Measurements from ENCODE around the gene NOL3. TPM values are rescaled to one million over a fixed set of nuclear protein-coding genes. Genes with fewer than 3 reads are reported as not detected.
A peak's percentile ranks its signal among the peaks of the same experiment; 100 is the strongest.

Gene NOL3
- polyA plus RNA-seq, 3 donors: 2.7 to 17.0 (median 3.8) TPM

DNA sequence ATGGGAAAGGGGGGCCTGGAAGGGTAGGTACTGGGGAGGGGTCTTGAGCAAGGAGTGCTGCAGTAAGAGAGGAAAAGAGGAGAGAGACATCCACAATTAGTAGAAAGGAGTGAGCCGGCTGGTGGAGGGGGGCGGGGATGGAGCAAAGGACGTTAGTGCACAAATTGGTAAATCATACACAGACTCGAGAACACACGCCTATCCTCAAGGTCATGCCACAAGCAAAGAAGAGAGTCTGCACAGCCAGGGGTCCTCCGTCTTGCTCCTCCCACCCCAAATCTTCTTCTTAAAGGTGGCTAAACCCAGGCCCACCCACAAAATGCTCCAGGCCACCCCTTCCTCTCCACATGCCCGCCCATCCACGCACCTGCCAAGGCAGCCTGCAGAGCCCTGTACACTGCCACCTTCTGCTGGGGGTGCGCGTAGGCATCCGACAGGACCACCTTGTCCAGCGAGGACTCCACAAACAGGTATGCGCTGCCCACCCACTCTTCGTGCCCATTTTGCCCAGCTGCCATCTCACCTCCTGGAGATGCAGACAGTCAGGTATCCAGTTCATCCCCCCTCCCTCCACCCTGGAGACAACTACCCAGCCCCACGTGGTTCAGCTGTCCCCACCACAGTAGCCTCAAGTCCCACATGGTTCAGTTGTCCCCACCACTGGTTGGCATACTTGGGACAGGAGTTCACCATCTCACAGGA lies 14.0 kb upstream of the NOL3 start:
- H3K27me3 Mint-ChIP-seq (ENCODE audit: low read depth in 3 of 3): peaks cover 51 to 63% (median 52%) of the 10 kb centered on the region in 3 donors
- H3K27ac Mint-ChIP-seq: no peak overlapping the region
- H3K4me1 ChIP-seq (ENCODE audit: control insufficient read depth in 1 of 2, insufficient read depth in 2 of 2, low read length in 2 of 2): peaks cover 36 to 46% of the 10 kb centered on the region in 2 donors
- H4K20me1 ChIP-seq (ENCODE audit: insufficient read depth, low read length): peaks cover 76% of the 10 kb centered on the region
- DNase-seq: no peak
- no peak overlapping the region for H3K9ac ChIP-seq (ENCODE audit: insufficient read depth, low read length, poor library complexity, severe bottlenecking)
- peaks cover 49% of the 10 kb centered on the region for H3K4me1 Mint-ChIP-seq
- no peak overlapping the region for H2AFZ ChIP-seq (ENCODE audit: insufficient read depth, low read depth, low read length, poor library complexity, severe bottlenecking)
- no peak overlapping the region for H3K4me2 ChIP-seq (replicated peaks; ENCODE audit: extremely low read depth, low read length, poor library complexity, severe bottlenecking)
- no peak overlapping the region for H3K4me3 ChIP-seq (replicated peaks in 1 of 3; ENCODE audit: low read depth in 2 of 3, low read length in 3 of 3)
- TF ChIP-seq, protein P1, sequence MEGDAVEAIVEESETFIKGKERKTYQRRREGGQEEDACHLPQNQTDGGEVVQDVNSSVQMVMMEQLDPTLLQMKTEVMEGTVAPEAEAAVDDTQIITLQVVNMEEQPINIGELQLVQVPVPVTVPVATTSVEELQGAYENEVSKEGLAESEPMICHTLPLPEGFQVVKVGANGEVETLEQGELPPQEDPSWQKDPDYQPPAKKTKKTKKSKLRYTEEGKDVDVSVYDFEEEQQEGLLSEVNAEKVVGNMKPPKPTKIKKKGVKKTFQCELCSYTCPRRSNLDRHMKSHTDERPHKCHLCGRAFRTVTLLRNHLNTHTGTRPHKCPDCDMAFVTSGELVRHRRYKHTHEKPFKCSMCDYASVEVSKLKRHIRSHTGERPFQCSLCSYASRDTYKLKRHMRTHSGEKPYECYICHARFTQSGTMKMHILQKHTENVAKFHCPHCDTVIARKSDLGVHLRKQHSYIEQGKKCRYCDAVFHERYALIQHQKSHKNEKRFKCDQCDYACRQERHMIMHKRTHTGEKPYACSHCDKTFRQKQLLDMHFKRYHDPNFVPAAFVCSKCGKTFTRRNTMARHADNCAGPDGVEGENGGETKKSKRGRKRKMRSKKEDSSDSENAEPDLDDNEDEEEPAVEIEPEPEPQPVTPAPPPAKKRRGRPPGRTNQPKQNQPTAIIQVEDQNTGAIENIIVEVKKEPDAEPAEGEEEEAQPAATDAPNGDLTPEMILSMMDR (IDR thresholded peaks at IDR 0.05): no peak
- H3K4me3 Mint-ChIP-seq: peak overlapping the region in 1 of 2 donors; percentile 42
- H3K27ac ChIP-seq (ENCODE audit: low read depth in 1 of 2, low read length in 2 of 2): no peak overlapping the region
- no peaks in the 10 kb centered on the region for H3K36me3 ChIP-seq (replicated peaks in 1 of 2; ENCODE audit: control insufficient read depth in 1 of 2, insufficient read depth in 2 of 2, low read length in 2 of 2)
- H3K79me2 ChIP-seq (ENCODE audit: insufficient read depth, low read length): no peaks in the 10 kb centered on the region
- H3K27me3 ChIP-seq (ENCODE audit: control insufficient read depth in 2 of 2, insufficient read depth in 2 of 2, low read length in 2 of 2): peaks cover 5 to 43% of the 10 kb centered on the region in 2 donors
- peaks cover 0 to 8% (median 3%) of the 10 kb centered on the region in 7 donors for H3K9me3 Mint-ChIP-seq
- peaks cover 6% of the 10 kb centered on the region in 2 donors for H3K36me3 Mint-ChIP-seq
- WGBS (ENCODE audit: insufficient coverage): 82% methylated on average over 13 of the region's 15 CpGs
- H3K9me3 ChIP-seq (replicated peaks in 1 of 2; ENCODE audit: control insufficient read depth in 1 of 2, insufficient read depth in 1 of 2, low read length in 2 of 2): peaks cover 0 to 3% of the 10 kb centered on the region in 2 donors
- intact Hi-C loops (cut with micrococcal nuclease): loop anchor here (5.0 kb wide), 2 partner anchors 139 to 199 kb away; no protein-coding TSS in a partner anchor

- Histone ChIP-seq H3K4me1 (ENCODE audit: control insufficient read depth in 1 of 2, insufficient read depth in 2 of 2, low read length in 2 of 2) (peaks cover 45 to 55% of the 10 kb centered on the region in 2 donors), H3K4me2 (replicated peaks; ENCODE audit: extremely low read depth, low read length, poor library complexity, severe bottlenecking) (no peak overlapping the region), H3K79me2 (ENCODE audit: insufficient read depth, low read length) (no peaks in the 10 kb centered on the region), H3K9ac (ENCODE audit: insufficient read depth, low read length, poor library complexity, severe bottlenecking) (no peak overlapping the region), H3K9me3 (replicated peaks in 1 of 2; ENCODE audit: control insufficient read depth in 1 of 2, insufficient read depth in 1 of 2, low read length in 2 of 2) (peaks cover 0 to 9% of the 10 kb centered on the region in 2 donors), H3K36me3 (replicated peaks in 1 of 2; ENCODE audit: control insufficient read depth in 1 of 2, insufficient read depth in 2 of 2, low read length in 2 of 2) (no peaks in the 10 kb centered on the region), H3K27ac (ENCODE audit: low read depth in 1 of 2, low read length in 2 of 2) (no peak overlapping the region), H4K20me1 (ENCODE audit: insufficient read depth, low read length) (peaks cover 80% of the 10 kb centered on the region), H3K4me3 (replicated peaks in 1 of 3; ENCODE audit: low read depth in 2 of 3, low read length in 3 of 3) (no peak overlapping the region), H2AFZ (ENCODE audit: insufficient read depth, low read depth, low read length, poor library complexity, severe bottlenecking) (no peak overlapping the region), H3K27me3 (ENCODE audit: control insufficient read depth in 2 of 2, insufficient read depth in 2 of 2, low read length in 2 of 2) (peaks cover 5 to 43% of the 10 kb centered on the region in 2 donors)
- TF ChIP-seq, protein P1 (IDR thresholded peaks at IDR 0.05): no peak
- peaks cover 55% of the 10 kb centered on the region for H3K4me1 Mint-ChIP-seq
- H3K4me3 Mint-ChIP-seq: peak overlapping the region in 1 of 2 donors; percentile 47
- peaks cover 50 to 63% (median 52%) of the 10 kb centered on the region in 3 donors for H3K27me3 Mint-ChIP-seq (ENCODE audit: low read depth in 3 of 3)
- no peak for DNase-seq
- peak overlapping the region in 1 of 7 donors; percentile 26 for H3K27ac Mint-ChIP-seq
- peaks cover 7% of the 10 kb centered on the region in 2 donors for H3K36me3 Mint-ChIP-seq
- H3K9me3 Mint-ChIP-seq: peaks cover 0 to 9% (median 4%) of the 10 kb centered on the region in 7 donors
- intact Hi-C loops (cut with micrococcal nuclease): loop anchor here (5.0 kb wide), 2 partner anchors 140 to 200 kb away; no protein-coding TSS in a partner anchor
- WGBS (ENCODE audit: insufficient coverage): 88% methylated on average over 5 of the region's 7 CpGs
These were observed 13.1 kb upstream of the NOL3 start for GRCh38 chr16:67157106-67157748.

Data from CD14-positive monocyte (primary cell).